Renal cortex interstitium (tissue), 15 donors: Measurements from ENCODE around the gene CASP4. TPM values are rescaled to one million over a fixed set of nuclear protein-coding genes. Genes with fewer than 3 reads are reported as not detected.
"Not testable (repeated sequence)": the region's sequence is repeated elsewhere in the genome, so short reads cannot be mapped to it uniquely, and the experiment has no call there.

Experiments used
- DNase-seq, 11 donors: peaks; one replicate each; pipeline ENCODE4 v3.0.0-alpha.2; 2013; ENCODE audit warnings: low read depth in 9 of 11, low spot score in 4 of 11; ENCODE audit errors: extremely low read depth in 1 of 11
- long read RNA-seq, 16 experiments: transcript quantifications; one replicate each; lab custom pipeline, GENCODE V29; 2026
- polyA plus RNA-seq, 3 donors: library from polyadenylated mRNA; unstranded; fragments of 120-200 nt; gene quantifications; one replicate each; pipeline ENCODE4 v1.2.1, GENCODE V29; 2013; ENCODE audit not compliant: insufficient read length in 3 of 3

The CASP4 gene
- polyA plus RNA-seq = 10 to 100 TPM; 18.9 to 21.1 (median 20.0) TPM
- long read RNA-seq, donor 1, partial matches to known transcripts = 0 of 2 reads
- long read RNA-seq, donor 1, other reads (novel, unspliced or antisense) = 0 of 2 reads
- long read RNA-seq, donor 2, partial matches to known transcripts = 0 of 4 reads
- long read RNA-seq, donor 2, other reads (novel, unspliced or antisense) = 0 of 4 reads
- long read RNA-seq, donor 3, transcript CASP4-203 (9 exons, 2,158 nt) = major isoform, 7 of 8 reads
- long read RNA-seq, donor 3, partial matches to known transcripts = 0 of 8 reads
- long read RNA-seq, donor 3, other reads (novel, unspliced or antisense) = 0 of 8 reads
- long read RNA-seq, donor 4, partial matches to known transcripts = 0 of 3 reads
- long read RNA-seq, donor 4, other reads (novel, unspliced or antisense) = 0 of 3 reads
- long read RNA-seq, donor 5 = 0 reads
- long read RNA-seq, donor 6 = 0 reads
- long read RNA-seq, donor 7, partial matches to known transcripts = 0 of 1 reads
- long read RNA-seq, donor 7, other reads (novel, unspliced or antisense) = 0 of 1 reads
- long read RNA-seq, donor 8, transcript CASP4-203 (9 exons, 2,158 nt) = major isoform, 5 of 8 reads
- long read RNA-seq, donor 8, partial matches to known transcripts = 0 of 8 reads
- long read RNA-seq, donor 8, other reads (novel, unspliced or antisense) = 0 of 8 reads
- long read RNA-seq, donor 9, transcript CASP4-203 (9 exons, 2,158 nt) = major isoform, 5 of 6 reads
- long read RNA-seq, donor 9, partial matches to known transcripts = 0 of 6 reads
- long read RNA-seq, donor 9, other reads (novel, unspliced or antisense) = 0 of 6 reads
- long read RNA-seq, donor 10, partial matches to known transcripts = 0 of 2 reads
- long read RNA-seq, donor 10, other reads (novel, unspliced or antisense) = 0 of 2 reads
- long read RNA-seq, donor 11, partial matches to known transcripts = 0 of 2 reads
- long read RNA-seq, donor 11, other reads (novel, unspliced or antisense) = 0 of 2 reads
- long read RNA-seq, donor 12, partial matches to known transcripts = 0 of 4 reads
- long read RNA-seq, donor 12, other reads (novel, unspliced or antisense) = 0 of 4 reads
- long read RNA-seq, donor 13 = 0 reads
- long read RNA-seq, donor 14, partial matches to known transcripts = 0 of 4 reads
- long read RNA-seq, donor 14, other reads (novel, unspliced or antisense) = 0 of 4 reads
- long read RNA-seq, donor 15 = 0 reads
- long read RNA-seq, donor 16, transcript CASP4-203 (9 exons, 2,158 nt) = major isoform, 10 of 13 reads
- long read RNA-seq, donor 16, partial matches to known transcripts = 0 of 13 reads
- long read RNA-seq, donor 16, other reads (novel, unspliced or antisense) = 0 of 13 reads

- DNase-seq = peak in 5 of 11 donors; percentile 12 to 18 (median 13)
Observed at GRCh38 chr11:104968355-104968855, at the start of gene CASP4. CASP4 (minus strand) TSS chr11:104968574; CDS start chr11:104968525, 49 bp downstream.

- DNase-seq = no peak
Observed at GRCh38 chr11:105007463-105007862, 39.1 kb upstream of the CASP4 start.

- DNase-seq = no peak
Observed at GRCh38 chr11:105005451-105005845, 37.1 kb upstream of the CASP4 start.

GRCh38 chr11:105004021-105004420 is 35.6 kb upstream of the CASP4 start:
- no peak for DNase-seq

- DNase-seq = no peak
Observed at GRCh38 chr11:105003151-105003550, 34.8 kb upstream of the CASP4 start.

GRCh38 chr11:105000797-105001196 is 32.4 kb upstream of the CASP4 start:
- DNase-seq = no peak

- DNase-seq = no peak
Observed at GRCh38 chr11:105000167-105000566, 31.8 kb upstream of the CASP4 start.

- no peak for DNase-seq
Observed at GRCh38 chr11:104999721-105000120, 31.3 kb upstream of the CASP4 start.

GRCh38 chr11:104997288-104997687 is 28.9 kb upstream of the CASP4 start:
- no peak for DNase-seq

GRCh38 chr11:104995001-104995408 is 26.6 kb upstream of the CASP4 start:
- peak in 2 of 11 donors; percentile 2 to 13 for DNase-seq

- no peak for DNase-seq
Observed at GRCh38 chr11:104992781-104993180, 24.4 kb upstream of the CASP4 start.

GRCh38 chr11:104991994-104992393 is 23.6 kb upstream of the CASP4 start:
- no peak for DNase-seq

- DNase-seq = no peak
Observed at GRCh38 chr11:104984808-104985207, 16.4 kb upstream of the CASP4 start.

- DNase-seq = no peak
Observed at GRCh38 chr11:104979839-104980238, 11.5 kb upstream of the CASP4 start.

GRCh38 chr11:104973616-104974015 is 5.2 kb upstream of the CASP4 start:
- no peak for DNase-seq

GRCh38 chr11:104972924-104973323 is 4.5 kb upstream of the CASP4 start:
- DNase-seq = not testable (repeated sequence)

GRCh38 chr11:104970756-104971155 is 2.4 kb upstream of the CASP4 start:
- DNase-seq = no peak

- no peak for DNase-seq
Observed at GRCh38 chr11:104968856-104969776, 742 bp upstream of the CASP4 start.
